Neural cell (in vitro differentiated cells): Measurements from ENCODE around the gene RERE. TPM values are rescaled to one million over a fixed set of nuclear protein-coding genes. Genes with fewer than 3 reads are reported as not detected.

Source experiments
- H2AFZ ChIP-seq: fragments of 200-600, 300-800 bp; sonication (generic), shearing (Covaris generic); 2 replicates; pipeline ENCODE4 v1.6.0; 2014; ENCODE audit warnings: low read depth, mild to moderate bottlenecking, antibody characterized with exemption, low read length, moderate library complexity
- H3F3A ChIP-seq: fragments of 200-600 bp; shearing (Covaris generic); 2 replicates; pipeline ENCODE4 v1.6.1; 2016; ENCODE audit warnings: mild to moderate bottlenecking, moderate library complexity, mixed read lengths, antibody characterized with exemption, low read length; ENCODE audit not compliant: insufficient read depth, poor library complexity, severe bottlenecking
- H3K27ac ChIP-seq: fragments of 200-600, 300-800 bp; sonication (generic), shearing (Covaris generic); 2 replicates; pipeline ENCODE4 v1.5.1; 2014; ENCODE audit warnings: mild to moderate bottlenecking, low read length, moderate library complexity
- H3K27me3 ChIP-seq: fragments of 300-800, 200-600 bp; sonication (generic), shearing (Covaris generic); 2 replicates; pipeline ENCODE4 v1.6.0; 2014; ENCODE audit warnings: mild to moderate bottlenecking, low read depth, low read length, moderate library complexity; ENCODE audit not compliant: insufficient read depth
- H3K36me3 ChIP-seq: fragments of 300-800, 200-600 bp; sonication (generic), shearing (Covaris generic); 2 replicates; pipeline ENCODE4 v1.5.1; 2014; ENCODE audit warnings: mild to moderate bottlenecking, antibody characterized with exemption, low read length, moderate library complexity; ENCODE audit not compliant: insufficient read depth
- H3K4me2 ChIP-seq: fragments of 300-800, 200-600 bp; sonication (generic), shearing (Covaris generic); 2 replicates; pipeline ENCODE4 v1.6.0; 2014; ENCODE audit warnings: mild to moderate bottlenecking, low read length
- H3K4me3 ChIP-seq: fragments of 300-800, 200-600 bp; sonication (generic), shearing (Covaris generic); 2 replicates; pipeline ENCODE4 v1.5.1; 2014; ENCODE audit warnings: mild to moderate bottlenecking, low read length, moderate library complexity
- H3K79me2 ChIP-seq: fragments of 200-600 bp; shearing (Covaris generic); replicated peaks from 2 replicates; pipeline ENCODE4 v1.6.0; 2014; ENCODE audit warnings: mild to moderate bottlenecking, low read length, moderate library complexity; ENCODE audit not compliant: insufficient read depth
- H3K9ac ChIP-seq: fragments of 300-800, 200-600 bp; sonication (generic), shearing (Covaris generic); 2 replicates; pipeline ENCODE4 v1.6.1; 2016; ENCODE audit warnings: mild to moderate bottlenecking, low read length, mixed read lengths
- H3K9me2 ChIP-seq: fragments of 200-600 bp; shearing (Covaris generic); 2 replicates; pipeline ENCODE4 v1.6.1; 2016; ENCODE audit warnings: mild to moderate bottlenecking, low read length, mixed read lengths; ENCODE audit not compliant: insufficient read depth
- H3K9me3 ChIP-seq: fragments of 200-600, 300-800 bp; sonication (generic), shearing (Covaris generic); 2 replicates; pipeline ENCODE4 v1.6.1; 2016; ENCODE audit warnings: mild to moderate bottlenecking, mixed run types, low read length, moderate library complexity, mixed read lengths
- H4K20me1 ChIP-seq: fragments of 200-600 bp; shearing (Covaris generic); 2 replicates; pipeline ENCODE4 v1.6.1; 2016; ENCODE audit warnings: mild to moderate bottlenecking, mixed run types; ENCODE audit not compliant: insufficient read depth
- CTCF ChIP-seq: fragments of 450-650 bp; IDR thresholded peaks from 2 replicates; pipeline ENCODE4 v1.5.1; 2014; ENCODE audit warnings: antibody characterized with exemption, mild to moderate bottlenecking, moderate library complexity; ENCODE audit not compliant: poor library complexity, severe bottlenecking
- EP300 ChIP-seq: fragments of 450-650 bp; conservative IDR thresholded peaks from 2 replicates; pipeline ENCODE4 v1.6.1; 2014; ENCODE audit warnings: antibody characterized with exemption, mild to moderate bottlenecking, moderate library complexity; ENCODE audit not compliant: poor library complexity, severe bottlenecking
- EZH2 ChIP-seq: fragments of 200-600, 300-800 bp; shearing (Covaris generic), sonication (generic); IDR thresholded peaks from 2 replicates; pipeline ENCODE4 v1.6.1; 2014; ENCODE audit warnings: antibody characterized with exemption, low read length, borderline replicate concordance, mild to moderate bottlenecking; ENCODE audit not compliant: insufficient read depth, poor library complexity, severe bottlenecking
- MXI1 ChIP-seq: fragments of 450-650 bp; conservative IDR thresholded peaks from 2 replicates; pipeline ENCODE4 v1.6.1; 2014; ENCODE audit warnings: antibody characterized with exemption, mild to moderate bottlenecking; ENCODE audit not compliant: poor library complexity, severe bottlenecking
- POLR2AphosphoS5 ChIP-seq: IDR thresholded peaks from 2 replicates; pipeline ENCODE4 v1.6.1; 2012
- RAD21 ChIP-seq: fragments of 450-650 bp; conservative IDR thresholded peaks from 2 replicates; pipeline ENCODE4 v1.6.1; 2014; ENCODE audit warnings: antibody characterized with exemption, mild to moderate bottlenecking, moderate library complexity
- REST ChIP-seq: IDR thresholded peaks from 2 replicates; pipeline ENCODE4 v1.6.1; 2012; ENCODE audit warnings: borderline replicate concordance
- SMC3 ChIP-seq: fragments of 450-650 bp; conservative IDR thresholded peaks from 2 replicates; pipeline ENCODE4 v1.6.1; 2014; ENCODE audit warnings: antibody characterized with exemption, mild to moderate bottlenecking, moderate library complexity; ENCODE audit not compliant: poor library complexity
- TAF1 ChIP-seq: IDR thresholded peaks from 2 replicates; pipeline ENCODE4 v1.6.1; 2012; ENCODE audit warnings: low read depth
- polyA plus RNA-seq: library from polyadenylated mRNA; depleted of rRNA; stranded (reverse); fragments of >200 nt; gene quantifications from 2 replicates; pipeline ENCODE4 v1.2.3, GENCODE V29; 2014

The RERE gene
- polyA plus RNA-seq, 1 donor from 2014 or later: 21.0 TPM

- H3K36me3 ChIP-seq: peaks cover 8% of the 10 kb centered on the region
- H3K9me2 ChIP-seq: no peaks in the 10 kb centered on the region
- no peak for TF ChIP-seq MXI1
- TF ChIP-seq REST: no peak
- TF ChIP-seq CTCF: no peak
- TF ChIP-seq EZH2: no peak
- no peak for TF ChIP-seq POLR2AphosphoS5
- TF ChIP-seq RAD21: no peak
- TF ChIP-seq EP300: no peak
- TF ChIP-seq TAF1: no peak
- no peak for TF ChIP-seq SMC3
- no peaks in the 10 kb centered on the region for H4K20me1 ChIP-seq
- peaks cover 34% of the 10 kb centered on the region for H3K79me2 ChIP-seq
- H3K4me3 ChIP-seq: no peak overlapping the region
- peaks cover 6% of the 10 kb centered on the region for H3K9me3 ChIP-seq
- no peak overlapping the region for H3K4me2 ChIP-seq
- no peaks in the 10 kb centered on the region for H3K27me3 ChIP-seq
- peaks cover 1% of the 10 kb centered on the region for H3F3A ChIP-seq
- no peak overlapping the region for H3K9ac ChIP-seq
- H2AFZ ChIP-seq: no peak overlapping the region
- no peak overlapping the region for H3K27ac ChIP-seq
These were observed 273.5 kb downstream of the RERE start for GRCh38 chr1:8543965-8544364.

GRCh38 chr1:8541961-8542521 is 275.4 kb downstream of the RERE start:
- Histone ChIP-seq H3K4me2 (no peak overlapping the region), H3K9me3 (peaks cover 6% of the 10 kb centered on the region), H3K9ac (no peak overlapping the region), H3K27me3 (no peaks in the 10 kb centered on the region), H3K27ac (no peak overlapping the region), H3K79me2 (peaks cover 30% of the 10 kb centered on the region), H3F3A (no peaks in the 10 kb centered on the region), H4K20me1 (no peaks in the 10 kb centered on the region), H2AFZ (no peak overlapping the region), H3K36me3 (peaks cover 8% of the 10 kb centered on the region), H3K9me2 (no peaks in the 10 kb centered on the region), H3K4me3 (no peak overlapping the region)
- no peak for TF ChIP-seq TAF1
- TF ChIP-seq EP300: no peak
- no peak for TF ChIP-seq EZH2
- no peak for TF ChIP-seq REST
- TF ChIP-seq POLR2AphosphoS5: no peak
